GM19193 (cell line): ENCODE data around the gene TMEM72.

Experiments used
- POLR2A ChIP-seq: IDR thresholded peaks from 4 replicates; pipeline ENCODE4 v1.6.1; 2011; ENCODE audit not compliant: insufficient read depth, insufficient read length; ENCODE audit errors: extremely low read depth

TMEM72 gene

DNA sequence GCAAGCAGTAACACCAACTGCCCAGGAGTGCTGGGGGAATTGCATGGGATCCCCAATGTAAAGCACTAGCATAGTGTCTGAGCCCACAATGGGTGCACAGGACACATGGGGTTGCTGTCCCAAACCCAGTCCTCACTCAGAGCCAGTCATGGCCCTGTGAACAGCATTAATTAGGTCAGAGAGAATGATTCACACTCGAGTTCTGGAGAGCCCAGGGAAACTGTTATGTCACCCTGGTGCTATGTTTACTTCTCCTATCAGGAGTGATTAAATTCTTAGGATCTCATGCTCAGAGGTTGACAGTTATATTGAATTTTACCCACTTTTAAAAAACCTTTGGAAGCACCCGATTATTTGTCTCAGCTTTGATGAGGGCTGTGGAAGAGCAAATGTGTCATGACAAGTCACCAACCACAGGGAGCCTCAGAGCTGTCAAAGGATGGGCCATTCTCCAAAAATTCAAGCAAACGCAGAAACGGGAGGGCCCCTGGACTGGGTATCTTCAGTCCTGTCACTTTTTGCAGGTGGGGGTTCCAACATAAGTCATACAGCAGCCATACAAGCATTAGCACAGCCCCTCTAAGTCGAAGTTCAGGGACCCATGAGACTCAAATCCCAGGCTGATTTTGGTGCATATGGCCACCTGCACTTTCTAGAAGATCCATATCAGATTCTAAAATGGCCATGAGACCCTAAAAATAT lies 47.2 kb downstream of the TMEM72 start:
- TF ChIP-seq POLR2A: no peak

DNA sequence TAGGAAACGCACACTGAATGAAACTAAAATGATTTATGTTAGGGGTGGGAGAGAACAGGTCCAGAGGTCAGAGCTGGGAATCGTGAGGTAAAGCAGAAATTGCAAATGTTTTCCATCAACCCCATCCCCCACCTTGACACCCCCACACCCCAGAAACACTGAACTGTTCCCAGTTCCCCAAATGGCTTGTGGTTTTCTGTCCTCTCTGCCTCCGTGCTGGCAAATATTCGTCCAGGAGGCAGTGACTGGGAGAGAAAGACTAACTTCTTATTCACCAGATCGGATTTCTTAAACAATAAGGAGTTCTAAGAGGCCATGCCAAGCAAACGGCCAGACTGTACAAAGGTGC lies 47.7 kb downstream of the TMEM72 start:
- TF ChIP-seq POLR2A: no peak

DNA sequence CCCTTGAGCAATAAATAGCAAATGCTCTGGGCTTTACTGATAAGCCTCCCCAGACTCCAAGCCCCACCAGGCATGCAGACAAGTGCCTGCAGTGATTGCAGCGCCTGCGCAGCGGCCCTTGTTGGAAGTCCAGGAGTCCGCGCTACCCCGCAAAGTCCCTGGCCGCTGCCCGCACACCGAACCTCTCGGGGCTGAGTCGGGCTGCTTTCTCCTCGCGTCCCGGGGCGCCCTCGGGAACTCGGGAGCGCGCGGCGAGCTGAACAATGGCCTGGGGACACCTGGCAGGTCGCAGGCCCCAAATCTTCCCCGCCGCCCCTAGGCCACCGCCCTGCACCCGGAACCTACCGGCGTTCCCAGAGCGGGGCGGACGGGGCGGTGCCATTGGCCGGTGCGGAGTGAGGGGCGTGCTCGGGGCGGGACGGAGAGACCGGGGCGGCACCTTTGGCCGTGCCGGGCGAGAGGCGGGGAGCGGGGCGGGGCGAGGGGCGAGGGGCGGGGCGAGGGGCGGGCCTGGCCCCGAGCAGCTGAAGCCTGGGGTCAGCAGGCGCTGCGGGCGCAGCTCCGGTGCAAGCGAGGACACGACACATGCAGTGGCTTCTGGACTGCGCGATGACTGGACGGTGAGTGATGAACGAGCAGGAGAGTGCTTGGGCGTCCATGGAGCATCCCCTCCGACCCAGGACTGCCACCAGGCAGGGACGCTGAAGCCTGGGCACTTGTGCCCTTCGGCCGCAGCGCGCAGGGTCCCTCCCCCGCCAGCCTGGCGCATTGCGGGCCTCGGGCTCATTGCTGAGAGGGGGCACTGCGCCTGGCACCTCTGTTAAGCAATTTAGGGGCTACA lies 48.3 kb downstream of the TMEM72 start, which contains the start of gene RASSF4:
RASSF4 (plus strand) TSS at position 556 of the 841 bp plus-strand sequence. CDS start 10,401 bp downstream, outside the sequence.
- TF ChIP-seq POLR2A: peak; percentile 89

DNA sequence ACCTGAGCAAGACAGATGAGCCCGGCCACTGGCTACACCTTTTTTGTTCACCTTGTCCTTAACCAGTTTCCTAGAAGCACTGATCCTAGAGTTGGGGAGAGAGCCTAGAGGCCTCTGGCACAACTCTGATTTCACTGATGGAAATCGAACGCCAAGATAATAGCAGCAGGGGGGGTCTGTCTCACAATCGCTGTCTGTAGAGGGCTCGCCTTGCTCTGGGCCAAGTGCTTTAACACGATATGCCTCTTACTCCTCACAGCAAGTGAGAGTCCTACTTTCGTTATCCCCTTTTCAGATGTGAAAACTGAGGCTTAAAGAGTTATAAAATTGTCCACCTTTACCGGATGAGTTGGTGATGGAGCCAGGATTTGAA lies 48.9 kb downstream of the TMEM72 start:
- TF ChIP-seq POLR2A: no peak

DNA sequence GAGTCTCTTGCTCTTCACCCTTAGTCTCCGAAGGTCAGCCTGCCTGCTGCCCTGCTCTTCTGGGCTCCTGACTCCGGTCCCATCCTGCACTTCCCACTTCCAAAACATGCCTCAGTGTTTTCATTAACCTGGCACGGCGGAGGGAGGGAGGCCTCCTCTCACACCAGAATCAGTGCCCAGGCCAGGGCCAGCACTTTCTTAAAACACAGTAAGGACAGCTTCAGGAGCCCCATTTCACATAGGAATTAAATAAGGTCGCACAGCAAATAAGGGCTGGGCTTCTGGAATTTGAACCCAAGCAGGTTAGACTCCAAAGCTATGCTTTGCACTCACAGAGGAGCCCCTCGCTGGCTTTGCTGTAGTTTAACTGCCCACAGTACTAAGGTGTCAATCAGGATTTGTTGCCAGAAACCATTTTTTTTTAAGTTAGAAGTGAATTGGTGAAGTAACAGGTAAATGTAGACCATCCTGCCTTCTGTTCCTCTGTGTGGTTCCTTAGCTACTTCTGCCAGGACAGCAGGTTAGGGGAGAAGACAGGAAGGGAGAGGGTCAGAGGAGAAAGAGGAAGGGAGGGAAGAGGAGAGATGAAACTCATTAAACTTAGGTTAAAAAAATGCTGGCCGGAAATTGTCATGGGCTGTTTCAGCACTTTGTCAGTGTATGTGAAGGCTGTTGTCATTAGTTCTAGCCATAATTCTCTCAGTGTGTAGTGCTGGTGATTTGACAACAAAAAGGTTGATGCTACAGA lies 49.5 kb downstream of the TMEM72 start:
- no peak for TF ChIP-seq POLR2A

GRCh38 chr10:44961230-44961571 lies 50.1 kb downstream of the TMEM72 start:
- no peak for TF ChIP-seq POLR2A

DNA sequence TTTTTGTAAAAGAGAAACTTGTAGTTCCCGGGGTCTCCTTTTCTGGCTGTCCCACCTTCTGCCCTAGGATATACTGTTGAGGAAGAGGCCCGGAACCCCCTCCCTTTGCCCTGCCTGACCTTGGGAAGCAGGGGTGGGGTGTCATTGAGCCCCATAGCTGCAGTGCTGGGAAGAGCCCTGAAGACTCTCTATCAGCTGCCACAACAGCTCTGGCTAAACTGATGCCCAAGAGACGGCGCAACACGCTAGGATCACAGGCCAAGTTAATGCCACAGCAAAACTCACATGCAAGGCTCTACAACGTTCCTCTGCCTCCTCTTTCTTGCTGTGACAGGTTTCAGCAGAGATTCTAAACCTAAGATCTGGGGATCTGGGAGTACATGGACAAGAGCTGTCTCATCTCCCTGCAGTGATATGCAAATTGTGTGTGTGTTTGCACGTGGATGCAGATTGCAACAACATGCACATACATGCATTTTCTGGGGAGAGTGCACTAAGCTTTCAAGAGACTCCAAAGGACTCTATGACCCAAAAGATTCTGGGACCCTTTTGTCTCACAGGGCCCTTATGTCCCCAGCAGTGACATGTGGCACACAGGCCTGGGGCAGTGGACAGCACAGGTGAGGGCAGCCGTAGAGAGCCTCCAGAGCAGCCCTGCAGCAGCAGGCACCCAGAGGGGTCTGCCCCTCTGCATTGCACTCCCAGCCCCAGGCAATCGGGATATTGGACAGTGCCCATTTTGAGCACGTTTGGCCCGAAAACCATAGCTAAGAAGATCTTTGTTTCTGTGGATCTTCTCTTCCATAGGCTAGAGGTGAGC lies 51.0 kb downstream of the TMEM72 start:
- no peak for TF ChIP-seq POLR2A

DNA sequence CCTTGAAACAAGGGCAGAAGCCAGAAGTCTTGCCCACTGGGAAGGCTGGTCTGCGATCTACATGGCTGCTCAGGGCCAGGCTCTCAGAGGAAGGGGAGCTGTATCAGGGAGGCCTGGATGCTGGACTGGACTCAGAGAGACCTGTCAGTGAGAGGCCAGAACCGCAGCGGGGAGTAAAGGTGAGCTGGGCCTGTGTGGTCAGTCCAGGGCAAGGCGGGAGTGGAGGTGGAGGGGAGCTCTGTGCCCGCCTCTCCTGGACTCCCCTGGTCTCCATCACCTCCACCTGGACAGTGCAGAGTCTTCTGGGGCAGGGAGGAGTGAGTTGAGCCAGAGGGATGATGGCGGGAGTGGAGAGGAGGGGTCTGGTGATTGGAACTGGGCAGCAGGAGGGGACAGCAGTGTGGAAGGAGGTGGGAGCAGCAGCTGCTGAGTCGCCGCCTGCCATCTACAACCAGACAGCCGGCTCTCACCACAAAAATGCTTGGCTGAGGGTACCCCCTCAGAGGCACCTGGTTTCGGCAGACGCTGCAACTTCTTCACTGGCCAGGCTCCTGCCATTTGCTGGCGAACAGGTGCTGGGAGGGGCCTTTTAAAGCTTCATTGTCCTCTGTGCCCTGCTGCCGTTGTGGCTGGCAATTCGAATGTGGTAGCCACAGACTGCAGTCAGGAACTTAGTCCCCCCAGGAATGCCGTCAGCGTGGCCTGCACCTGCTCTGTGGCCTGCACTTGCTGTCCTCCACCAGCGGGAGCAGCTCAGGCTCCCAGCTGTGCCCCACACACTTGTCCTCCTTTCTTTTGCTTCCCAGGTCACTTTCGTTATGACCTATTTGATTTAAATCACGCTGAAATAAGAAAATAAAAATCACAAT lies 52.0 kb downstream of the TMEM72 start:
- TF ChIP-seq POLR2A: no peak

- TF ChIP-seq POLR2A: peak; percentile 15
Observed at GRCh38 chr10:44963772-44964633, 52.9 kb downstream of the TMEM72 start.

DNA sequence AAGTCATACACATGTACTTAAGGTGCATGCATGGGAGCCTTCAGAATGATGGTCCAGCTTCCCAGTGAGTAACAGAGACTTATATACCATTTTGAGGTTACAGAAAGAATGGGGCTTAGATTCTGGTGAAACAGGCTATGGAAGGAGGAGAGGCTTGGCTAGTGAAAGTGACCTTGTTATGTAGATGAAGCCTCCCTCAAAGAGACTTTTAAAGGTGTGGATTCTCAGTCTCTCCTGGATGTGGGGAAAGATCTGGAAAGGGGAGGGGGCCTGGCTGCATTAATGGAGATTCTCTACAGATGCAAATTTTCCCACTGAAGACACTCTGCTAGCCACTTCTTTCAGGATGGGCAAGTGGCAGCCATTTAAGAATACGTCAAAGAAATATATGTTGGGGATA lies 54.0 kb downstream of the TMEM72 start:
- no peak for TF ChIP-seq POLR2A

- no peak for TF ChIP-seq POLR2A
Observed at GRCh38 chr10:44965651-44966097, 54.5 kb downstream of the TMEM72 start.

DNA sequence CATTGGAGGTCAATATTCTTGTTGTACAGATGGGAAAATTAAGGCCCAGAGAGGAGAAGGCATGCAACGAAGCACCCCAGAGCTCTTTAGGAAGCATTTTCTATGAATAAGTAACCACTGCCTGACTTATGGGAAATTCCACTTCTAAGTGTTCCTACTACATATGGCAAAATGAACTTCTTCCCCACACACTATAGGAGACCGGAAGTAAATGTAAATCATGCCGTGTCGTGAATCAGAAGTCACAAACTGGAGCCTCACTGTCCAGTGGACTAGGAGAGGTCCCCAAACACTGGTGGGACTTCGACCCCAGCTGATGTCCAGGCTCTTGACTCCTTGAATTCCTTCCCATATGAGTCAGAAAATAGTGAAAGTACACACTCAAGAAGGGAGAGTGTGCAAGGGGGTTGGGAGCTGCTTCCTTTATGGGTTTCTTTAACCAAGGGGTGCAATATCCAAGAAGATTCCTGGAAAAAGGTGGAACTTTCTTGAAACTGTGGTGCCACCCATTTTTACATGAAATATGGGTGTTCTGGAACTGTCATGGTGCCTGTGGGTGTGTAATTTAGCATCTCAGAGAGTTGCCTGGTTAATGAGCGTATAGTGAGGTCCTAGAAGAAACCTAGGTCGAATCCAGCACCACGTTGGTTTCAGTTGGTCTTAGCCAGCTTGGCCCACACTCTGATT lies 55.1 kb downstream of the TMEM72 start:
- no peak for TF ChIP-seq POLR2A
